ENCODE data around the gene ZNF398. TPM values are rescaled to one million over a fixed set of nuclear protein-coding genes. Genes with fewer than 3 reads are reported as not detected.

Gene ZNF398
- total RNA-seq, 1 experiment from 2014 or later: 62.1 TPM

DNA sequence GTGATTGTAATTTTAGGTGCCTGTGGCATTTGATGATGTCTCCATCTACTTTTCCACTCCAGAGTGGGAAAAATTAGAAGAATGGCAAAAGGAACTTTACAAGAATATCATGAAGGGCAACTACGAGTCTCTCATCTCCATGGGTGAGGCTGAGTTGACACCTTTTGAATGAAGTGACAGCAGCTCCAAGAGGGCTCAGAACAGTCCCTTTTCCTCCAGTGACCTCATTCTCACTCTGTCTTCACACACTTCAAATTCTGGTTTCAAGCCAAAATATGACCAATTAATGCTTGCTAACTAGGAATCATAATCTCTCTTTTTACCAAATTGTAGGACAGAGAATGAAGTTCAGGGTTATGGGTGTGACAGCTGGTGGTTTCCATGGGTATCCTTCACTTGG, 18.9 kb downstream of the ZNF398 start:
- Mint-ChIP-seq H3K9me3 (no peaks in the 10 kb centered on the region), H3K27me3 (ENCODE audit: low read depth) (no peaks in the 10 kb centered on the region), H3K4me1 (no peaks in the 10 kb centered on the region), H3K4me3 (no peak overlapping the region), H3K27ac (no peak overlapping the region), H3K36me3 (ENCODE audit: insufficient read depth in 1 of 3, low read depth in 3 of 3) (peaks cover 63 to 94% (median 65%) of the 10 kb centered on the region in 3 experiments; a peak in 6 of 7 replicates)
- Histone ChIP-seq H4K20me1 (ENCODE audit: control insufficient read depth, insufficient read depth, insufficient read length) (peaks cover 2% of the 10 kb centered on the region), H2BK5ac (ENCODE audit: insufficient read length, low read length) (no peak overlapping the region), H4K91ac (ENCODE audit: insufficient read length, low read depth, low read length) (no peak overlapping the region), H3K79me1 (ENCODE audit: insufficient read depth, low read depth, low read length, poor library complexity, severe bottlenecking) (peaks cover 4% of the 10 kb centered on the region), H3K79me2 (ENCODE audit: insufficient read depth, low read length) (peaks cover 1% of the 10 kb centered on the region; the same call in 1 of the 2 replicates), H4K5ac (ENCODE audit: insufficient read length, low read depth, low read length) (no peak overlapping the region), H3K9me3 (ENCODE audit: control insufficient read depth, low read depth, low read length) (no peaks in the 10 kb centered on the region), H4K8ac (replicated peaks; ENCODE audit: insufficient read length, low read depth, low read length) (no peak overlapping the region), H2BK20ac (ENCODE audit: low read depth, low read length, poor library complexity, severe bottlenecking) (no peak overlapping the region), H3K14ac (ENCODE audit: insufficient read depth, low read length) (no peak overlapping the region), H2BK15ac (ENCODE audit: low read depth, low read length) (no peak overlapping the region), H2AFZ (ENCODE audit: low read length) (no peak overlapping the region), H3K27ac (ENCODE audit: insufficient read length, low read depth, low read length) (no peak overlapping the region), H3T11ph (ENCODE audit: low read length) (no peak overlapping the region), H3K4ac (ENCODE audit: low read depth, low read length) (no peak overlapping the region), H3K4me1 (ENCODE audit: insufficient read depth, low read length) (no peaks in the 10 kb centered on the region), H3K4me2 (ENCODE audit: insufficient read depth, insufficient read length, low read length) (no peak overlapping the region), H3K9ac (ENCODE audit: extremely low read depth, insufficient read length, low read length) (no peak overlapping the region), H2AK5ac (ENCODE audit: insufficient read length, low read length) (no peak overlapping the region), H2BK120ac (ENCODE audit: low read depth, low read length, poor library complexity, severe bottlenecking) (no peak overlapping the region), H3K23ac (ENCODE audit: insufficient read length, low read depth, low read length) (no peak overlapping the region), H3K56ac (ENCODE audit: insufficient read length, low read depth, low read length) (no peak overlapping the region), H3K23me2 (ENCODE audit: insufficient read length, low read depth, low read length, poor library complexity, severe bottlenecking) (no peaks in the 10 kb centered on the region), H3K18ac (ENCODE audit: insufficient read length, low read depth, low read length) (no peak overlapping the region), H2BK12ac (ENCODE audit: insufficient read length, low read depth, low read length) (no peak overlapping the region), H3K27me3 (ENCODE audit: insufficient read depth, low read length) (no peaks in the 10 kb centered on the region)
- WGBS (ENCODE audit: extremely low coverage, insufficient read length, low lambda C conversion rate): no CpG with 5 or more reads among the region's 1 CpG
- DNase-seq: no peak
- TF ChIP-seq, protein P1, sequence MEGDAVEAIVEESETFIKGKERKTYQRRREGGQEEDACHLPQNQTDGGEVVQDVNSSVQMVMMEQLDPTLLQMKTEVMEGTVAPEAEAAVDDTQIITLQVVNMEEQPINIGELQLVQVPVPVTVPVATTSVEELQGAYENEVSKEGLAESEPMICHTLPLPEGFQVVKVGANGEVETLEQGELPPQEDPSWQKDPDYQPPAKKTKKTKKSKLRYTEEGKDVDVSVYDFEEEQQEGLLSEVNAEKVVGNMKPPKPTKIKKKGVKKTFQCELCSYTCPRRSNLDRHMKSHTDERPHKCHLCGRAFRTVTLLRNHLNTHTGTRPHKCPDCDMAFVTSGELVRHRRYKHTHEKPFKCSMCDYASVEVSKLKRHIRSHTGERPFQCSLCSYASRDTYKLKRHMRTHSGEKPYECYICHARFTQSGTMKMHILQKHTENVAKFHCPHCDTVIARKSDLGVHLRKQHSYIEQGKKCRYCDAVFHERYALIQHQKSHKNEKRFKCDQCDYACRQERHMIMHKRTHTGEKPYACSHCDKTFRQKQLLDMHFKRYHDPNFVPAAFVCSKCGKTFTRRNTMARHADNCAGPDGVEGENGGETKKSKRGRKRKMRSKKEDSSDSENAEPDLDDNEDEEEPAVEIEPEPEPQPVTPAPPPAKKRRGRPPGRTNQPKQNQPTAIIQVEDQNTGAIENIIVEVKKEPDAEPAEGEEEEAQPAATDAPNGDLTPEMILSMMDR (conservative IDR thresholded peaks at IDR 0.05): no peak

Data from H9 (cell line).